Mucosa of stomach (tissue), 1 donor: ENCODE measurements around the gene PSG1.
"Not testable (repeated sequence)": the region's sequence is repeated elsewhere in the genome, so short reads cannot be mapped to it uniquely, and the experiment has no call there.

Source experiments
- H3K27me3 ChIP-seq: one replicate; pipeline ENCODE4 v1.7.0; 2013; ENCODE audit warnings: mild to moderate bottlenecking, low read length; ENCODE audit not compliant: control insufficient read depth, insufficient read depth
- H3K36me3 ChIP-seq: one replicate; pipeline ENCODE4 v1.7.0; 2013; ENCODE audit warnings: low read length; ENCODE audit not compliant: control insufficient read depth, insufficient read depth
- H3K4me1 ChIP-seq: one replicate; pipeline ENCODE4 v1.7.0; 2013; ENCODE audit warnings: mild to moderate bottlenecking, low read length; ENCODE audit not compliant: control insufficient read depth, insufficient read depth
- H3K4me3 ChIP-seq: one replicate; pipeline ENCODE4 v1.7.0; 2013; ENCODE audit warnings: low read length
- H3K9ac ChIP-seq: one replicate; pipeline ENCODE4 v1.7.0; 2013; ENCODE audit warnings: mild to moderate bottlenecking, low read length, moderate library complexity
- H3K9me3 ChIP-seq: one replicate; pipeline ENCODE4 v1.7.0; 2013; ENCODE audit warnings: mild to moderate bottlenecking, low read length, moderate library complexity; ENCODE audit not compliant: control insufficient read depth
- donor health status: Pancreatic carcinoma.

The PSG1 gene

DNA sequence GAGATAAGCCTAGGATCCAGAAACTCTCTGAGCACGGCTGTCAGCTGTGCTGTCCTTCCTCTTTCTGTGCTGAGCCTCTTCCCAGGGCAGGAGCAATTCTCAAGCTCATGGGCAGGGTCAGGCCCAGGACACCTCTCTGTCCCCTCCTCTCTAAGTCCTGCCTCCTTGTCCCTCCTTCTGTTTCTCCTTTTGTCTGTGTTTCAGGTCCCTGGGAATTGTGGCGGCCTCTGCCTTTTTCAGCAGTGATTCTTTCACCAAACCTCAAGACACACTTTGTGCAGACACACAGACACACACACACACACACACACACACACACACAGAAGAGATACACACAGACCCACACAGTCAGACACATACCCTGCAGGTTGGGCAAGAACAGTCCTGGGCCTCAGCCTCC is at the start of gene PSG1:
PSG1 (minus strand) TSS at position 101 of the 400 bp plus-strand sequence. CDS start 132 bp downstream, outside the sequence.
- no peak within 1 kb of the TSS for H3K9ac ChIP-seq
- no peaks in the 10 kb centered on the region for H3K36me3 ChIP-seq
- H3K27me3 ChIP-seq: no peaks in the 10 kb centered on the region
- H3K4me3 ChIP-seq: no peak within 1 kb of the TSS
- no peaks in the 10 kb centered on the region for H3K4me1 ChIP-seq
- no peaks in the 10 kb centered on the region for H3K9me3 ChIP-seq

DNA sequence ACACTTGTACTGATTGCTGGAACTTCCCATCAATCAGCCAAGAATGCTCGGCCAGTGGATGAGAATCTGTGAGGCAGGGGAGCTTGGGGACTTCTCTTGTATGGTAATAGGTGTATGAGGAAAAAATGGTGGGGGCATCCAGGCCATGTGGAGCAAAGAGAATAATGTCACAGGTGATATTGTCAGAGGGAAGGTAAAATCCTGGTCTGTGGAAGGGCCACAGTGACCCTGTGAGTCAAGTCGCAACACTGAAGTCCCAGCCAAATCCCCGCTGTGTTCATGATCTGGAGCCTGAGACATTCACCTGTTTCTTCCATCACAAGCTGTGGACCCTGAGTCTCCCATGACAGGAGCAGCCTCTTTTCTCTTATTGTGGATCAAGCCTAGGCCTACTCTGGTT is 49.4 kb upstream of the PSG1 start:
- no peak overlapping the region for H3K4me3 ChIP-seq
- no peaks in the 10 kb centered on the region for H3K9me3 ChIP-seq
- H3K27me3 ChIP-seq: no peaks in the 10 kb centered on the region
- H3K4me1 ChIP-seq: no peaks in the 10 kb centered on the region
- no peak overlapping the region for H3K9ac ChIP-seq
- H3K36me3 ChIP-seq: no peaks in the 10 kb centered on the region

DNA sequence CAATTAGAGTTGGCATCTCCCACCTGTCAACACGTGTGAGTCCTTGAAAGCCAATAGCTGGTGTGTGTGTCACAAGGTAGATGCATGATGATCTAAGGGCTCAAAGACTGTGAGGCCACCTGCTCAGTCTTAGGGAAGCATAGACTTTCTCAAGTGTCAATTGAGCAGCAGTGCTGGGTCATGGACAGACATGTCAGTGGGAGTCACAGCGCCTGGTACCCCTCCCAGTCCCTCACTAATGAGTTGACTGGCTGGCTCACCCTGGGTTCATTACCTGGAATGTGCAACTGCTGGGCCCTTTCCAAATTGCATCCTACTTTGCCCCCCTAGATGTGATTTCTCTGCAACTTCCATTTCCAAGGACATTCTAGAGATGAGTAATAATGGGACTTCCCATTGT is 47.3 kb upstream of the PSG1 start:
- no peaks in the 10 kb centered on the region for H3K36me3 ChIP-seq
- no peaks in the 10 kb centered on the region for H3K9me3 ChIP-seq
- no peak overlapping the region for H3K4me3 ChIP-seq
- H3K9ac ChIP-seq: no peak overlapping the region
- no peaks in the 10 kb centered on the region for H3K27me3 ChIP-seq
- H3K4me1 ChIP-seq: no peaks in the 10 kb centered on the region

DNA sequence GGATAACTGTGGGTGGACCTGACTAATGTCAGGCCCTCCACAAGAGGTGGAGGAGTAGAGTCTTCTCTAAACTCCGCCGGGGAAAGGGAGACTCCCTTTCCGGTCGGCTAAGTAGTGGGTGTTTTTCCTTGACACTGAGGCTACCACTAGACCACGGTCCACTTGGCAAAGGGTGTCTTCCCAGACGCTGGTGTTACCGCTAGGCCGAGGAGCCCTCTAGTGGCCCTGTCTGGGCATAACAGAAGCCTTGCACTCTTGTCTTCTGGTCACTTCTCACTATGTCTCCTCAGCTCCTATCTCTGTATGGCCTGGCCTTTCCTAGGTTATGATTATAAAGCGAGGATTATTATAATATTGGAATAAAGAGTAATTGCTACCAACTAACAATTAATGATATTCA is 43.6 kb upstream of the PSG1 start:
- not testable (repeated sequence) for H3K27me3 ChIP-seq, H3K9ac ChIP-seq, H3K4me1 ChIP-seq, H3K36me3 ChIP-seq, H3K4me3 ChIP-seq, H3K9me3 ChIP-seq

DNA sequence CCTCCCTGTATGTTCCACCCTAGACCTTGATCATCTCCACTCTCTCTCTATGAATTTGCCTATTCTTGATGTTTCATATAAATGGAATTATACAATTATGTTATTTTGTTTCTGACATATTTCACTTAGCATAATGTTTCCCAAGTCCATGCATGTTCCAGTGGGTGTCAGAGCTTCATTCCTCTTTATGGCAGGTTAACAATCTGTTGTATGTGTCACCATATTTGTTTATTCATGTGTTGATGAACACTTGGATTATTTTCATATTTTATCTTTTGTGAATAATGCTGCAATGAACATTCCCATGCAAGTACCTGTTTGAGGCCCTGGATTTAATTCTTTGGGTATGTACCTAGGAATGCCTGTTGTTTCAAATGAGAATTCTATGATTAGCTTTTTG is 41.5 kb upstream of the PSG1 start:
- not testable (repeated sequence) for H3K36me3 ChIP-seq, H3K4me1 ChIP-seq, H3K9me3 ChIP-seq

DNA sequence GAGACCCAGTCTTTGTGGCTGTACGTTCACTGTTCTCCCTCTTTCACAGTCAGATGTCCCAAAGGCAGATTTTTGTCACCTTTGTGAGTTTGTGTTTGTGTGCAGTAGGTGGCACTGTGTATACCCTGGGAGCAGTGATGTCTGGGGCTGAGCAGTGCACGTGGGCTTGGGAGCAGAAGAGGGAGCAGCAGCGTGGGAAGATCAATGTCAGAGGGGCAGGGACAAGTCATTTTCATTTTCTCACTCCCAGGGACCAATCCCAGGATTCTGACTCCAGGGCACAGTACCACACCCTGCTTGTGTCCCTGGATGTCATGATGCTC is 40.2 kb upstream of the PSG1 start:
- H3K36me3 ChIP-seq: no peaks in the 10 kb centered on the region
- no peaks in the 10 kb centered on the region for H3K9me3 ChIP-seq
- H3K4me1 ChIP-seq: no peaks in the 10 kb centered on the region
- H3K27me3 ChIP-seq: no peaks in the 10 kb centered on the region
- H3K9ac ChIP-seq: no peak overlapping the region
- no peak overlapping the region for H3K4me3 ChIP-seq

More for the DNA sequence above, 41.5 kb upstream of the PSG1 start:
- H3K4me3 ChIP-seq, H3K27me3 ChIP-seq, H3K9ac ChIP-seq: not testable (repeated sequence)

DNA sequence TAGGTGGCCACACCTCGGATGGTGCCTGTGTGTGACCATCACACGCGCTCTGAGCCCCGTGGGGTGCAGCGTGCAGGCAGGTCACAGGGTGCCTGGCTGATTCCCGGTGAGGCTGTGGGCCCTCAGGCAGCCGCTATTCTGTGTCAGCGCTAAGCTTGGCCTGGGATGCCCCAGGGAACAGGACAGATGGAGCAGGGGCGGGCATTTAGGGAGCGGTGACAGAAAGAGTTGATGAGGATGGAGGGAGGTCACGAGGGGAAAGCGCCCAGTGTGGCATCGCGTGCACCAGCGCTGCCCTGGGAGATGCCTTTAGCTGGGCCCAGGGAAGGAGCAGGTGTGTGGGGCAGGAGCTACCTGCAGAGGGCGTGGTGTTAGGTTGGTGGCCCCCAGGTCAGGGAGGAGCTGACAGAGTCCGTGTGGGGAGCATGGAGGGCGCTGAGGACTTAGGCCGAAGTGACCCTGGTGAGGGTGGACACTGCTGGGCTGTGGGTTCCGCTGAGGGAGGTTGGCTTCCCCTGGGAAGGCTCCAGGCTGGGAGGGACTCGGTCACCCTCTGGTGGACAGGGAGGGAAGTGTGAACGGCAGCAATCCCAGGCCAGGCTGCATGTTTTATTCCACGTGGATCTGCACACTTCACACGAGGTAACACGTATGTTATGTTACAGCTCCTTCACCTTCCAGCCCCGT is 39.7 kb upstream of the PSG1 start:
- not testable (repeated sequence) for H3K9ac ChIP-seq, H3K9me3 ChIP-seq, H3K27me3 ChIP-seq, H3K36me3 ChIP-seq, H3K4me3 ChIP-seq, H3K4me1 ChIP-seq

DNA sequence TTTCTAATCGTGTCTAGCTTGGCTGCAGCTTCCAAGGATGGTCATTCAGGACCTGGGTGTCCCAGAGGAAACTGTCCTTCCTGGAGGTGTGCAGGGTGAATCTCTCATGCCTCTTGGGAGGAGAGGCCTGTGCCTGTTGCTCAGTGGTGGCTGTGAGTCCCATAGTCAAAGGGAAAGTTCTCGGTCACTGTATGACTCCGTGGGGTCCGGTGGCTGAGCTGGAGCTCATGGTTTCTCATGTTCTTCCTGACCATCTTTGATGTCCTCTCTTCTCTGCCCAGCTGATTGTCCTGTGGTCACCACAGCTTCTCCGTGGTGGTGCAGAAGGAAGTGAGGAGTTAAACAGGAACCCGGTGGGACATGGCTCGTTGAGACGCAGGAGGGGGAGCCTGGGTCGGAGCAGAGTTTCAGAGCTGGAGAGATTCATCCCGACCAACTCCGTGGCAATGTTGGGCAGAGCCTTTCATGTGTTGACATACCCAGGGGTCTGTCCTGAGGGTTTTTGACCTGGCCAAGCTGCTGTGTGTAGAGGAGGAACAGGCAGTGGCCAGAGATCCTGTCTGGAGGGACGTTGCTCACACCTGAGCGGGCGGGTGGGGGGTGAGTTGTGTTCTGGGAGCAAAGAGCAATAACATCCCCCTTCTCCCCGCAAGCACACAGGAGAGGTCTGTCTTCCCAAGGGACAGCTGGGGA is 39.0 kb upstream of the PSG1 start:
- not testable (repeated sequence) for H3K36me3 ChIP-seq, H3K4me3 ChIP-seq, H3K9me3 ChIP-seq, H3K4me1 ChIP-seq, H3K9ac ChIP-seq, H3K27me3 ChIP-seq

DNA sequence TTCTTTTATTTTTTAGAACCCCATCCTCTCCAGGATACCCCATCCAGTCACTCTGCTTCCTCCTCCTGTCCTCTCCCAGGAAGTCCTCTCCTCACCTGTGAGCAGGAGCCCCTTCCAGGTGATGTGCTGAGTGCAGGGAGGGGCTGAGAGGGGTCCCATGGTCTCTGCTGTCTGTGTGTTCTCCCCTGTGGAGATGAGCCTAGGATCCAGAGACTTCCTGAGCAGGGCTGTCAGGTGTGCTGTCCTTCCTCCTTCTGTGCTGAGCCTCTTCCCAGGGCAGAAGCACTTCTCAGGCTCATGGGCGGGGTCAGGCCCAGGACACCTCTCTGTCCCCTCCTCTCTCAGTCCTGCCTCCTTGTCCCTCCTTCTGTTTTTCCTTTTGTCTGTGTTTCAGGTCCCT is 38.1 kb upstream of the PSG1 start, which contains the start of gene PSG6:
PSG6 (minus strand) TSS at position 261 of the 400 bp plus-strand sequence; CDS start at position 159, 102 bp downstream.
- H3K9me3 ChIP-seq, H3K9ac ChIP-seq, H3K4me3 ChIP-seq, H3K4me1 ChIP-seq, H3K27me3 ChIP-seq, H3K36me3 ChIP-seq: not testable (repeated sequence)

DNA sequence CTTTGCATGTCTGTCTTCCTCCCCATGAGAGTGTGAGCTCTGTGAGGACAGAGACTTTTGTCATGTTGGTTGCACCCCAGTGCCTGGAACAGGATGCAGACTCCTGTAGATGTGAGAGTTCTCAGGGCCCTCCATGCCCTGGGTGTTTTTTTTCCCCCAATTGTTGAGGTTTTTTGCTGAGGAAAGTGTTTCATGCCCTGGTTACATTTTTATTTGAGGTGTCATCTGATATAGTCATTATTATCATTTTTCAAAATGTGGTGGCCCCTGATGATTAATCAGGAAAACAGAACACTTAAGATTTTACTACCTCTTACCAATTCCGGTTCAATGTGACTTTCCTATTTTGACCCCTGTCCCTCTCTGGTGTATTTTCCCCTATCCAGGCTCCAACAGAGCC is 37.4 kb upstream of the PSG1 start:
- not testable (repeated sequence) for H3K4me1 ChIP-seq, H3K9ac ChIP-seq, H3K36me3 ChIP-seq, H3K9me3 ChIP-seq, H3K4me3 ChIP-seq, H3K27me3 ChIP-seq

DNA sequence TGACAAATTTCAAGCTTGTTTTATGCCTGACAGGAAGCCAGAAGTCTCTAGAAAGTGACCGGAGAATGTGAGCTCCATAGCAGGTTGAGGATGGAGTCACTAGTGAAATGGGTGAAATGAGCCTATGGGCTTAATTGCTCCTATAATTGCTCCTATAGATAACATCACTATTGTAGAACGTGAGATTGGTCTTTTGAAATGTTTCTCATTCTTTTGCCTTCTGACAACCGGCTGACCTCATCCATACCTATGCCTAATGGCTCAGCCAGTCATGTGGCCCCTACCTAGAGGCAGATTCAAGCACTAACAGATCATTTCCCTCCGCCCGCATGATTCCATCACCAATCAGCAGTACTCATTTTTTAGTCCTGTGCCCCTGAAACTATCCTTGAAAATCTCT is 34.0 kb upstream of the PSG1 start:
- not testable (repeated sequence) for H3K4me1 ChIP-seq, H3K36me3 ChIP-seq, H3K9me3 ChIP-seq, H3K27me3 ChIP-seq, H3K9ac ChIP-seq, H3K4me3 ChIP-seq

DNA sequence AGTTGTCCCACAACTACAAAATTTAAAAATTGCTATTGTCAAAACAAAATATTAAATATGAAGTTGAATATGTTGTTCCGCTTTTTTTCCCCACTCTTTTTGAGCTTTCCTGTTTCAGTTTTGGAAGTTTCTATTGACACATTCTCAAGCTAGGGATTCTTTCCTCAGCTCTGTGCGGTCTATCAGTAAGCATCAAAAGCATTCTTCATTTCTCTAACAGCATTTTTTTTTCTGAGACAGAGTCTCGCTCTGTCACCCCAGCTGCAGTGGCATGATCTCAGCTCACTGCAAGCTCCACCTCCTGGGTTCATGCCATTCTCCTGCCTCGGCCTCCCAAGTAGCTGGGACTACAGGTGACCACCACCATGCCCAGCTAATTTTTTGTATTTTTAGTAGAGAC is 33.4 kb upstream of the PSG1 start:
- not testable (repeated sequence) for H3K27me3 ChIP-seq, H3K9me3 ChIP-seq, H3K4me3 ChIP-seq, H3K9ac ChIP-seq, H3K4me1 ChIP-seq, H3K36me3 ChIP-seq

DNA sequence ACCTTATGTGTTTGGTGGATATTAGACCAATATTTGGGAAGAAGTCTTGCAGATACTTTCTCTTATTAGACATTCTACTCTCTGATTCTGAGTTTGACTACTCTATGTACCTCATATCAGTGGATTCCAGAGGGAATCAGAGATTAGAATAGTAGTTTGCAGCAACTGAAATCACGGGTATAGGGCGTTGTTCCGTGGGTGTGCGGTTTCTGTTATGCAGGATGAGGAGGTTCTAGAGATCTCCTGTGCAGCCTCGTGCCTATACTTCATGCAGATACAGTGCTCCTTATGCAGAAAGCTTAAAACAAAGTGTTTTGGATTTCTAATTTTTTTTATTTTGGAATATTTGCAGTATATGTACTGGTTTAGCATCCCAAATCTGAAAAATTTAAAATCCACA is 32.2 kb upstream of the PSG1 start:
- not testable (repeated sequence) for H3K4me1 ChIP-seq, H3K9me3 ChIP-seq, H3K4me3 ChIP-seq, H3K27me3 ChIP-seq, H3K36me3 ChIP-seq, H3K9ac ChIP-seq
